ENCODE data around the gene C6orf58.
"Not testable (repeated sequence)": the region's sequence is repeated elsewhere in the genome, so short reads cannot be mapped to it uniquely, and the experiment has no call there.

The C6orf58 gene

DNA sequence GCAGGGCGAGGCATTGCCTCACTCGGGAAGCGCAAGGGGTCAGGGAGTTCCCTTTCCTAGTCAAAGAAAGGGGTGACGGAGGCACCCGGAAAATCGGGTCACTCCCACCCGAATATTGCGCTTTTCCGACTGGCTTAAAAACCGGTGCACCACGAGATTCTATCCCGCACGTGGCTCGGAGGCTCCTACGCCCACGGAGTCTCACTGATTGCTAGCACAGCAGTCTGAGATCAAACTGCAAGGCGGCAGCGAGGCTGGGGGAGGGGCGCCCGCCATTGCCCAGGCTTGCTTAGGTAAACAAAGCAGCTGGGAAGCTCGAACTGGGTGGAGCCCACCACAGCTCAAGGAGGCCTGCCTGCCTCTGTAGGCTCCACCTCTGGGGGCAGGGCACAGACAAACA is 16.5 kb downstream of the C6orf58 start:
- not testable (repeated sequence) for DNase-seq

DNA sequence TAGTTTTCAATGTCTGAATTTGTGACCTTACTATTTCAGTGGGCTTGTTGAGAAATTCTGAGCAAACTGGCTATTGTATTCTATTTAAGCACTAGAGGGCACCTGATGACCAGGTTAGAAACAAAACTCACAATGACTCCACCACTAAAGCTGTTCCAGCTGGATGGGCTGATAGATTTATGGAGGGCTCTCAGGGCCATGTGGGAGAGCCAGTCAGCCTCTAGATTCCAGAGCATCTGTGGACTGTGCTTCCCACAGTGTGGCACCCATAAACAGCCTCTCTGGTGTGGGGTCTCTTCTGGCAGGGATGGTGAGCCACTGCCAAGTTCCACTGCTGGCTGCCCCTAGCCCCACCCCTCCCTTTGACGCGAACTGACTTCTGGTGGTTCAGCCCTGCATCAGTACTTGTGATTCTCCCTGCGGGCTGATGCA is 29.2 kb downstream of the C6orf58 start:
- DNase-seq: no peak

DNA sequence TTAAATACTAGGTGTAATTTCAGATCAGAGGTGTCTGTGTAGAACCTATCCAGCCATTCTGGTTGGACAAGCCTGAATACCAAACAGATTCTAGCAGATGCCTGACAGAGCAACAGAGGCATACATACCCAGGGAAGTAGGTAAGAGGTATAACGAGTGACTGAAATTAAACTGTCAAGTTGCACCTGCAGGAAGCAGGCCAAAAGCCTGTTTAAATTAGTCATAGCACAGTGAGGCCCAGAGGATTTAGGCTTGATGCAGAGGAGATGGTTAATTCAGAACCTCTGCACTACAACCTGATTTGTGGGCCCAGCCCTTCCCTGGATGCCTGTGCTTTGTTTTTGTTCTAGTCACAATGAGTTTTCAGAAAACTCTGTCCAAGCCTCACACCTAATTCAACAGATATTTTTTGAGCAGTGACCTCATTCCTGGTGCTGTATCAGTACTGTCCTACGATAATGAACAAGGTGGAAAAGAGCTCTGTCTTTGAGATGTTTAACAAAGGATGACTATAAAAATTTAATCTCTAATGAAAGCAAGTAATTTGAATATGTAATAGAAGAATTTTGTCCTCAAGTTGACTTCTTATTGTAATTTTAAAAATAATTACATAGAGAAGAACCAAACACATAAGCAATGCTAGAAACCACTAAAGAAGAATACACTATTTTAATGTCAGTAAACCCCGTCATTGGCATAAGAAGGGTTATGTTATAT is 31.7 kb downstream of the C6orf58 start:
- no peak for DNase-seq

DNA sequence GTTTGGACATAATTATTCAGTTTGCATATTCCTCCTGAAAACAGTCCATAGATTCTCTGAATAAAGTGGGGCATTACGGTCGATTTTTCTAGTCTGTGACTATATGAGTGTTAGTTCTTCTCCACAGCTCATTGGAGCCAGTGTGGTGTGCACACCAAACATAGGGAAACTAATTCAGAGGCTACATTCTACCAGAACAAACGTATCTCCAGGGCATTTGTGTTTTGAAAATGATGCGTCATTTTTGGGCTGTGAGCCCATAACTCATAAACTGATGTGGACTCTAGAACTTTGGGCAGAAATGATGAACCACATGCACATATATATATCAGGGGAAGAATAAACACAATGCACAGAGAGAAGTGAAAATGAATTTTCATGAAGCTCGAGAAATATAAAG is 41.8 kb downstream of the C6orf58 start:
- no peak for DNase-seq

DNA sequence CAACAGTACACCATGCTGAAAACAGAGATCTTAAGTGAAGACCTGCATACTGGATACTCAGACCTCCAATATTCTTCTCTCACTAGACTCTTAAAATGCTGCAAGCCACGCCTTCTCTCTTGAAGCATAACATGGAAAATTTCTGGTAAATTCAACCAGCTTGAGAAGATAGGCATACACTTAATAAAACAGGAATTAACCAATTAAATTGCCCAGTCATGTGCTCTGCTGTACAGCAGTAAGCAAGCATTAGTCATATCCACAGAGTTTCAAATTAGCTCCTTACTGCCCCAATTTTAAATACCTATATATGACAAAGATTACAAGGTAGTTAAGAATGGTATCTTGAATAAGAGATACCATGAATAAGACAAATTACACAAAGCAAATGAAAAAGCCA is 53.8 kb downstream of the C6orf58 start:
- DNase-seq: no peak

DNA sequence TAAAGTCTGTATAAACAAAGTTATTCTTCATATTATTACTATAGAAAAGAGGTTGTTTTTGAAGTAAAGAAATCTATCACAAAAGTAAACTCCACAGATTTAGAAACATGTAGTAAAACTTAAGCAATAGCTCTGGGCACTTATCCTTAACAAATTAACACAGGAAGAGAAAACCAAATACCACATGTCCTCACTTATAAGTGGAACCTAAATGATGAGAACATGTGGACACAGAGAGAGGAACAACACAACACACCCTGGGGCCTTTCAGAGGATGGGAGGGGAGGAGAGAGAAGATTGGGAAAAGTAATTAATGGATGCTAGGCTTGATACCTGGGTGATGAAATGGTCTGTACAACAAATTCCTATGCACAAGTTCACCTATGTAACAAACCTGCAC is 57.2 kb downstream of the C6orf58 start:
- DNase-seq: no peak

DNA sequence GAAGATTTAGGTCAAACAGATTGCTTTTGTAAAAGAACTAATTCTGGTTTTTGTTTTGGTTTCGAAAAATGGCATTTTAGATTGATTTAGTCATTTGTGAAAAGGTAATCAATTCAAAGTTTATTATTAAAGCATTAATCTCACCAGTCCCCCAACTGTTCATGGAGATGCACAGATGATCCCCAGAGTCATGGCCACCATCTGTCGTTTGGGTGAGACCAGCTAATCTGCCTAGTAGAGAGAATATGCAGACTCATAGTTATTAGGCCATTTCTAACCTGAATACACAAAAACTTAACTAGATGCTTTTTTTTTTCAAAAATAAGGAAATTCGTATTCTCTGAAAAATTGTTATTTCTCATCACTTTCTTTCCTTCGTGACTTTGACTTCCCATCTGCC is 58.1 kb downstream of the C6orf58 start:
- DNase-seq: no peak

DNA sequence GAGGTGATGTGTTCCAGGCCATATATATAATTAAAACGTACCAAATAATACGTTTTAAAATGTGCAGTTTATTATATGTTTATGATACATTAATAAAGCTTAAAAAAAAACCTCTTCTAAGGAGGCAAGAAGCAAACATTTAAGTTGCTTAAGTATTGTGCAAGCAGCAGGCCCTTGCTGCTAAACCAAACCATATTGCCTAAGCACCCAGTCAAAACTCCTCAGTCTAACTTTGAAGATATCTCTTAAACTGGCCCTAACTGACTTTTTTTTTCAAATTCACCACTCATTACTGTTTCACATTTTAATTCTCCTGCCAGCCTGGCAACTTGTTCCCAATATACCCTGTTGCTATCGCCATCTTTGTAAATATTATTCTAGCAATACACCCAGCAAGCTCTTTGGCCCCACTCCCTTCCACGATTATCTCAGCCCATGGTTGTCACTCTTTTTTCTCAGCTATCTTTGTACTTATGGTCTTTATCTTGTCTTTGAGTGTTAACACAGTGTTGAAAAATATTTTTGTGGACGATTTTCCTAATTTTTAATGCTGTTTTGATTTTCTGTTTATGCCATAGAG is 60.9 kb downstream of the C6orf58 start:
- no peak for DNase-seq

Data from NCI-H774 (cell line).